Measurements from ENCODE around the gene SLX9. TPM values are rescaled to one million over a fixed set of nuclear protein-coding genes. Genes with fewer than 3 reads are reported as not detected.

The SLX9 gene
- total RNA-seq = 8.3 TPM

- H3K4me1 ChIP-seq = peaks cover 34% of the 10 kb centered on the region
- TF ChIP-seq POLR2A (IDR thresholded peaks at IDR 0.05) (no peak), CTCF (IDR thresholded peaks at IDR 0.05) (no peak), POLR2AphosphoS5 (IDR thresholded peaks at IDR 0.05; ENCODE audit: insufficient read depth in 1 of 2, low read depth in 1 of 2) (peak in 1 of 2 donors; percentile 72)
- peak within 1 kb of the TSS; percentile 76 for H3K27ac ChIP-seq
- H3K9me3 ChIP-seq = no peaks in the 10 kb centered on the region
- H3K27me3 ChIP-seq = no peaks in the 10 kb centered on the region
- DNase-seq (ENCODE audit: extremely low spot score in 2 of 2) = no peak
- no peaks in the 10 kb centered on the region for H3K36me3 ChIP-seq
- intact Hi-C loops (cut with DNase I) = loop anchor here (10.0 kb wide), 3 partner anchors 135 to 325 kb away; partner anchors contain the start of genes ADARB1 and UBE2G2
- H3K4me3 ChIP-seq = peak within 1 kb of the TSS; percentile 97 to 98
Observed at GRCh38 chr21:44939532-44940115, at the start of gene SLX9. Gene SLX9 (plus strand): TSS chr21:44940029. CDS start chr21:44940058, 29 bp downstream.

- DNase-seq (ENCODE audit: extremely low spot score in 2 of 2) = no peak
- no peaks in the 10 kb centered on the region for H3K27me3 ChIP-seq
- intact Hi-C loops (cut with DNase I) = no loop called here
- H3K9me3 ChIP-seq = no peaks in the 10 kb centered on the region
- no peaks in the 10 kb centered on the region for H3K4me1 ChIP-seq
- H3K36me3 ChIP-seq = no peaks in the 10 kb centered on the region
- H3K4me3 ChIP-seq = no peak overlapping the region
- H3K27ac ChIP-seq = no peak overlapping the region
- no peak for TF ChIP-seq POLR2AphosphoS5 (IDR thresholded peaks at IDR 0.05; ENCODE audit: insufficient read depth in 1 of 2, low read depth in 1 of 2)
Observed at GRCh38 chr21:44890338-44890931, 49.4 kb upstream of the SLX9 start.

GRCh38 chr21:44890961-44891541, 48.8 kb upstream of the SLX9 start:
- Histone ChIP-seq H3K36me3 (no peaks in the 10 kb centered on the region), H3K27ac (no peak overlapping the region), H3K4me3 (no peak overlapping the region), H3K9me3 (no peaks in the 10 kb centered on the region), H3K27me3 (no peaks in the 10 kb centered on the region), H3K4me1 (no peaks in the 10 kb centered on the region)
- no peak for DNase-seq (ENCODE audit: extremely low spot score in 2 of 2)
- intact Hi-C loops (cut with DNase I) = no loop called here
- TF ChIP-seq POLR2AphosphoS5 (IDR thresholded peaks at IDR 0.05; ENCODE audit: insufficient read depth in 1 of 2, low read depth in 1 of 2) = no peak
- TF ChIP-seq CTCF (IDR thresholded peaks at IDR 0.05) = no peak
- no peak for TF ChIP-seq POLR2A (IDR thresholded peaks at IDR 0.05)

GRCh38 chr21:44891631-44892031, 48.2 kb upstream of the SLX9 start:
- DNase-seq (ENCODE audit: extremely low spot score in 2 of 2) = no peak
- Histone ChIP-seq H3K27ac (no peak overlapping the region), H3K4me3 (no peak overlapping the region), H3K36me3 (no peaks in the 10 kb centered on the region), H3K9me3 (no peaks in the 10 kb centered on the region), H3K4me1 (no peaks in the 10 kb centered on the region), H3K27me3 (no peaks in the 10 kb centered on the region)
- intact Hi-C loops (cut with DNase I) = no loop called here
- TF ChIP-seq POLR2AphosphoS5 (IDR thresholded peaks at IDR 0.05; ENCODE audit: insufficient read depth in 1 of 2, low read depth in 1 of 2) (no peak), POLR2A (IDR thresholded peaks at IDR 0.05) (no peak), CTCF (IDR thresholded peaks at IDR 0.05) (no peak)

- DNase-seq (ENCODE audit: extremely low spot score in 2 of 2) = no peak
- no peak overlapping the region for H3K4me3 ChIP-seq
- H3K4me1 ChIP-seq = no peaks in the 10 kb centered on the region
- H3K27ac ChIP-seq = no peak overlapping the region
- no peaks in the 10 kb centered on the region for H3K36me3 ChIP-seq
- H3K27me3 ChIP-seq = no peaks in the 10 kb centered on the region
- intact Hi-C loops (cut with DNase I) = no loop called here
- TF ChIP-seq POLR2A (IDR thresholded peaks at IDR 0.05) (no peak), CTCF (IDR thresholded peaks at IDR 0.05) (no peak), POLR2AphosphoS5 (IDR thresholded peaks at IDR 0.05; ENCODE audit: insufficient read depth in 1 of 2, low read depth in 1 of 2) (no peak)
- no peaks in the 10 kb centered on the region for H3K9me3 ChIP-seq
Observed at GRCh38 chr21:44892095-44892494, 47.7 kb upstream of the SLX9 start.
